Measurements from ENCODE around the gene ZBTB7C.

Gene ZBTB7C

DNA sequence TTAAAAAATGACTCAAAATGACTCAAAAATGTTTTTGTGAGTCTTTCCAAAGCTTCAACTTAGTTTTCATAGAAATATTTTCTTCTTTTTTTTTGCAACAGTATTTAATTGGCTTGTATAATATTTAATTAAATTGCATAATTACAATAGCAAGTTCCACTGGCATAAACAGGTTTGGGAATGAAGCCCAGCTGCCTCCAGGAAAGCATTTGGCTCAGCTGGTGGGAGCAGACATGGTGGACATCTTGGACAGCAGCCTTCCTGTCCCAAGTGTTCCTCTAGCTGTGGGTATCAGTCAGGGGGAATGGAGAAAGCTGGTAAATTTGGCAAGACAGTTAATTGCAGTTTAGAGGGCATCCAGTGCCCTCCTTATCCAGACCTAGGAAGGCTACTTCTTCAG is 213.4 kb downstream of the ZBTB7C start:
- DNase-seq (ENCODE audit: low read depth, low spot score), result no peak

DNA sequence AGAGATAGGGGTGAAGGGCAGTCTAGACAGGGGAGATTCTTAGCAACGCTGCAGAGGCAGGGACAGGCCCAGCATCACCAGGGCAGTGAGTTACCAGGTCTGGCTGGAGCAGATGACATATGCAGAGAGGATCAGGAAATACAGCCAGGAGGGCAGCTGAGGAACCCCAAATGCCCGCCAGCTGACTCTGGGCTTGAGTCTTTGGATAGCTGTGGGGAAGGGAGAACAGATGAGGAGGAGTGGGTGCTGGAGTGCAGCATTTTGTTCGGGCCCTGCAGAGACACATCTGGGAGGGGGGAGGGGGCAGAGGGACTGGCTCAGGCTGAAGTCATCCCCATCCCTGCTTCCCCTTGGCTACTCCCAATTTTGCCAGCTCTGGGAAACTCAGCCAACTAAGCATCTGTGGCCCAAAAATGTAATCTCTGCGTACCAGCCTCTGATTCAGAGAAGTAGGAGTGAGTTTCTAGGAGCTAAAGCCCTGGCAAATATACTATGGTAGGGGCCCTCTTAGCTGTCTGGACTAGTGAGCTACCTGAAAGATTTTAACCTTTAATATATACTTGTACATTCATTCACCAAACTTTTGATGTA is 214.5 kb downstream of the ZBTB7C start:
- no peak for DNase-seq (ENCODE audit: low read depth, low spot score)

DNA sequence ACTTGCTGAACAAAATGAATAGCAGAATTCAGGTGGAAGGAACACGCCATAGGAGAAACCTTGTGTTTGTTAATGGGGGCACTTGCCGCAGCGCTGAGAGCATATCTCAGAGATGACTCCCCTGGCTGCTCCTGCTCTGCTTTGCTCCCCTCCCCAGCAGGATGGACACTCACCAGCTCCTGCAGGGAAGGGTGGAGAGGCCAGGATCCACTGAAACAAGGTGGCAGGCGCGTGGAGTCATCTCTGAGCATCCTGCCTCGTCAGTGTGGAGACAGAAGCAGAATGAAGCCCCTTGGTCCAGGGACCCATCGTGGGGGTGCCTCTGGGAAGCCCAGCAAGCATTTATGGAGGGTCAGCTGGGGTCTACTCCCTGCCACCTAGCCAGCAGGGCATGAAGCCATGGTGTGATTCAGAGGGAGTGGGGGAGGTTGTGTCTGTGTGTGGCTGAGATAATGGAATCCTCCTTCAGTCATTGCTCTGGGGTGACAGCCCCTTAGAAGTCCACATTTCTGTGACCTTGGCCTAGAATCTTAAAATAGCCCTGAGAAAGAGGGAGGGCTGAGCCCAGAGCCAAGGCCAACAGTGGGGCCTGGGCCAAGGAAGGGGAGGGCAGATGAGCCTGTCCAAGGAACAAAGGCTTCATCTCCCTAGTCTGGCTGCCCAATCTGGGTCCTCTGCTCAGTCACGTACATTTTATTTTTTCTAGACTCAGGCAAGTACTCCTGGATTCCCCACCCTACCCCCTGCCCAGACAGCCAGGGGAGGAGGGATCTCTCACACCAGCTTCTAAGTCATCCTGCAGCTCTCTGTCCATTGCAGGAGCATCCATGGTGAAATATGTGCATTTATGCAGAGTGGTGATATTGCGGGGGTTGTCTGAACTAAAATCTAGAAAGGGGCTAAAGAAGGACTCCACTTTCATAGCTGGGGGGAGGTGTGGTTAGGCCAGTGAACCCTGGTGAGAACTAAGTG is 215.4 kb downstream of the ZBTB7C start:
- no peak for DNase-seq (ENCODE audit: low read depth, low spot score)

DNA sequence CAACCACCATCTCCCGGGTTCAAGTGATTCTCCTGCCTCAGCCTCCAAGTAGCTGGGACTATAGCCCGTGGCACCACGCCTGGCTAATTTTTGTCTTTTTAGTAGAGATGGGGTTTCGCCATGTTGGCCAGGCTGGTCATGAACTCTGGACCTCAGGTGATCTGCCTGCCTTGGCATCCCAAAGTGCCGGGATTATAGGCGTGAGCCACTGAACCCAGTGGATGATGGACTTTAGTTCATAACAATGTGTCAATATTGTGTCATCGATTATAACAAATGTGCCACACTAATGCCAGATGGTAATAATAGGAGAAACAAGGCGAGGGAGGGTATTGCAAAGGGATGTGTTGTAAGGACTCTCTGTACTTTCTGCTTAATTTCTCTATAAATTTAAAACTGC is 216.6 kb downstream of the ZBTB7C start:
- no peak for DNase-seq (ENCODE audit: low read depth, low spot score)

DNA sequence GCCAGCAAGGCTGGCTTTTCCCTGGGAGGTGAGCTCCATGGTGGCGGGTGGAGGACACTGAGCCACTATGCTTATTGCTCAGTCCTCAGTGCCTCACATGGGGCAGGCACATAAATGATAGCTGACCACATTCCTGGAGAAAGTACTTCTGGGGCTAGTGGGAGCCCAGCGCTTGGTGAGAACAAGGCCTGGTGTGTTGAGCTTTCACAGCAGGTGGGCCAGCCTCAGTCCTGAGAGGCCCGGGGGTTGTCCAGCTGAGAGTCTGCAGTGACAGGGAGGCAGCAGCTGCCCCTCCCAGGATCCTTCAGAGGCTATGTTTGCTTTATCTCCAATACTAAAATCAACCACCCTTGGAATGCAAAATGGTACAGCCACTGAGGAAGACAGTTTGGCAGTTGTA is 217.7 kb downstream of the ZBTB7C start:
- DNase-seq (ENCODE audit: low read depth, low spot score), result no peak

DNA sequence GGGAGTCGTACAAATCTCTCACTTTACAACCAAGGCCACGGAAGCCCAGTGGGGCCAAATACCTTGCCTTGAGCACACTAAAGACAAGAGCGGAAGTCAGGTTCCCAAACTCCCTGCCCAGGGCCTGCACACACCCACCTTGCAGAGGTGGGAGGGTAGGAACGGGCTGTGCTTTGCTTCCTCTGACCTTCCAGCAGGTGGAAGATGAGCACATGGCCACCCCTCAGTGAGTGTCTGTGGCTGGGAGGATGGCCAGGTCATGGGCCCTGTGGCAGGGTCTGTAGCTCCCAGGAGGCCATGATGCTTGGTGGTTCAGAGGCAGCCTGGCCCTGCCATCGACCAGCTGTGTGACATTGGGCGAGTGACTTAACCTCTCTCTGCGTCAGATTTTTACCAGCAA is 218.2 kb downstream of the ZBTB7C start:
- no peak for DNase-seq (ENCODE audit: low read depth, low spot score)

DNA sequence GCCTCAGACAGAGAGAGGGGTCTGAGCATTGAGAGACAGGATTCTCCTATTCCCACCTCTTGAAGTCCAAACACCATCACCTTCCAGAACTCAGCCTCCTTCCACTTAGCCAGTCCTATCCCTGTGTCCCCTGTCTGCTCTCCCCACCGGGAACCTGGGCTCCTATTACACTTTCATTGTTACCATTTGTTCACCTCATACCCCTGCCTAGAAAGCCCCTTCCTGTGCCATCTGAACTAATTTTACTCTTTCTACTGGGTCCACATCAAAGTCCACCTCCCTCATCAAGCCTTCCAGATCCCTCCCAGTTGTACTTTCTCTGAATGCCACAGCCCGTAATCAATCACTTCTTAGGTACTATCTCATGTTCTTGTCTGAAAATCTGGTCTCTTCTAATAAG is 220.6 kb downstream of the ZBTB7C start:
- no peak for DNase-seq (ENCODE audit: low read depth, low spot score)

DNA sequence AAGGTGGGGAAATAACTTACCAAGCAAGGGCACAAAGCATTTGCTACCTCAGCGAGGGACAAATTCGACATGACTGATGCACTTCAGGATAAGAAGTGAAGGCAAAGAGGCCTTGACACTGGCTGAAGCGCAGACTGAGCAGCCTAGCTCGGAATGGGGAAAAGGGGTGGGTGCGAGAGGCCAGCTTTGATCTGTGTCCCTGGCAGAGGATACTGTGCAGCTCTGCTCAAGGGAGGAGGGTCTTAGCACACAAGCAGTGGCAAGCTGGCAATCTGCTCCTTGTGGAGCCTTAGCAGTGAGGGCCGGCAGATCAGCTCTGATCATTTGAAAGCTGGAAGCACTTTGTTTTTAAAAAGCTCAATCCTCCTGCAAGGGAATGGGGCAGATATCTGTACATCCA is 222.3 kb downstream of the ZBTB7C start:
- no peak for DNase-seq (ENCODE audit: low read depth, low spot score)

DNA sequence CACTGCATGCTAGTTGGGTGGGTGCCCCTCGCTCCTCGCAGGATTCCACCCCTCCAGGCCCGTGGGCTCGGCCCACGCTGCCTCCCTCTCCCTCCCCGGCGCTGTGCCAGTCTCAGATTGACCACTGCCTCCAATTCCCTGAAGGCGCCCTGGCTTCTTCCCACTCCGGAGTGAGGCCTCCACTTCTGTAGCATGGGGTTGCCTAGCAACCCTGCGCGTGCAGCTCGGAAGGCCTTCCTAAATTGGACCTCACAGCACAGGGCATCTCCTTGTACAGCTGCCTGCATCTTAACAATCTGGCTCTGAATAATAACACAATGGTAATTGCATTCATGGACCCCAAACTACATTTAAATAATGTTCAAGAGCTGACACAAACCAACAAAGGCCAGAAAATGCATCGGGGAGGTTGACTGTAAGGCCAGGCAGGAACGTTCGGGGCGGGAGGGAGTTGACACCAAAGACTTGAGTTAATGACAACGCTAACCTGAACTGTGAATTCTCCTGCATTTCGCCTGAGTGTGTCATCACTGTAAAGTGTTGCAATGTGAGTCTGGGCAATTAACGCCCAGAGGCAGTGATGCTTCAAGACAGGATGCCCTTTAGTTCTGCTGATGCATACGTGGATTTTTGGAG is 222.9 kb downstream of the ZBTB7C start:
- peak; percentile 48 for DNase-seq (ENCODE audit: low read depth, low spot score)

DNA sequence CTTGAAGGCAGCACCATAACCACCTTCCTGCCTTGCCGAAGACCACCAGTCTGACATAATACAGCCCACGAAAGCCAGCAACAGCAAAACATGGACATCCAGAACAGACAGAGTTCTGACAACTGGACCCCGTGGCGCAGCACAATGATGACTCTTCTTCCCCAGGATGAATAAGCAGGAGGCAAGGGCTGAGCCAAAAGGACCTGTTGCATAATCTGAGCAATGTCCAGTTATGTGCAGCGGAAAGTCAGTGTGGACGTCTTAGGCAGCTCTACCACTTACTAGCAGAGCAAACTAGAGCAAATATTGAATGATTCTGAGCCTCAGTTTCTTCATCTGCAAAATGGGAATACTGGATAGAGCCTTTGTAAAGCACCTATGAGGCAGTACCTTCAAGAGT is 225.1 kb downstream of the ZBTB7C start:
- no peak for DNase-seq (ENCODE audit: low read depth, low spot score)

DNA sequence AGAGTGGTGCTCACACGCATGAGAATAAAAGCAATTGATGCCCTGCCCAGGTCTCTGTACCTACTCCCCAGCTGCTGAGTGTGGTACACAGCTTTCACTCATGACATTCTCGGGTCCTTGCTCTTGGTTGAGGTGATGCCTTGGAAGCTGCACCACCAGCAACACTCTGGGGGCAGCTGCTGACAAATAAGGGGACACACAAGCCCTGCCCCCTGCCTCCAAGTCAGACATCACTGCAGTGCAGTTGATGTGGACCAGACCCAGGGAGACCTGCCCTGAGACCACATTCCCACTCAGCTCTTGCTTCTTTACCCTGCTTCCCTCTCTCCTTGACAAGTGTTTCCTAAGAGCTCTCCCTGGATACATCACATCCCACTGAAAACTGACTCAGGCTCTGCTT is 225.6 kb downstream of the ZBTB7C start:
- DNase-seq (ENCODE audit: low read depth, low spot score), result no peak

DNA sequence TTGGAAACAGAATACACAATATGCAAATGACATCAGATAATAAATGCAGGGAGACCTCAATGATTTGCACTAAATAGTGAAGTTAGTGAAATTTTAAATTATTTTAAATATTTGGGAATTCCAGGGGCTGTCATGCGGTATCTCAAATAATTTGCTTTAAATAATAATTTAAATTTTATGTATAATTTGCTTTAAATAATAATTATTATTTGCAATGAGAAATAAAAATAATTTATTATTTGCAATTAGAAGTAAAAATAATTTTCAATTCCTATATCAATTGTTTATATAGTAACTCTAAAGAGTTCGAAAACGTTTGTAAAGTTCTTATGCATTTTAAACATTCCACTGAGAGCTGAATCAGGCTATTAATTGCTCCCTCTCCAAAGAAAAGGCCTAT is 226.4 kb downstream of the ZBTB7C start:
- no peak for DNase-seq (ENCODE audit: low read depth, low spot score)

DNA sequence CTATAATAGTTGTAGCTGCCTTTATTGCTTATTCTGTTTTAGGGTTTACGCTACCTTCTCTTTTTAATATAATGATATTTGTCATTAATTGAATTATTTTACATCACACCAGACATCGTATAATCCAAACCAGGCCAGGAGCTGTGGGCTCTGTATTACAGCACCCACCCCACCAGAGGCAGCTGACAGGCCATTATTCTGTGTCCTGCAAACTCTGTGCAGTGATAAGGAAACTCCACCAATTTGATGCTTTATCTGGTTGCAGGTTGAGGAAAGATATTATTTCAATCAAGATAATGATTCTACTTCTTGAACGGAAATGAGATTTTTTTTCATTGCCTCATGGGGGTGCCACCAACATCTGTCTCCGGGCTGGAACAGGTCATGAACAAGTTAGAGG is 227.3 kb downstream of the ZBTB7C start:
- no peak for DNase-seq (ENCODE audit: low read depth, low spot score)

DNA sequence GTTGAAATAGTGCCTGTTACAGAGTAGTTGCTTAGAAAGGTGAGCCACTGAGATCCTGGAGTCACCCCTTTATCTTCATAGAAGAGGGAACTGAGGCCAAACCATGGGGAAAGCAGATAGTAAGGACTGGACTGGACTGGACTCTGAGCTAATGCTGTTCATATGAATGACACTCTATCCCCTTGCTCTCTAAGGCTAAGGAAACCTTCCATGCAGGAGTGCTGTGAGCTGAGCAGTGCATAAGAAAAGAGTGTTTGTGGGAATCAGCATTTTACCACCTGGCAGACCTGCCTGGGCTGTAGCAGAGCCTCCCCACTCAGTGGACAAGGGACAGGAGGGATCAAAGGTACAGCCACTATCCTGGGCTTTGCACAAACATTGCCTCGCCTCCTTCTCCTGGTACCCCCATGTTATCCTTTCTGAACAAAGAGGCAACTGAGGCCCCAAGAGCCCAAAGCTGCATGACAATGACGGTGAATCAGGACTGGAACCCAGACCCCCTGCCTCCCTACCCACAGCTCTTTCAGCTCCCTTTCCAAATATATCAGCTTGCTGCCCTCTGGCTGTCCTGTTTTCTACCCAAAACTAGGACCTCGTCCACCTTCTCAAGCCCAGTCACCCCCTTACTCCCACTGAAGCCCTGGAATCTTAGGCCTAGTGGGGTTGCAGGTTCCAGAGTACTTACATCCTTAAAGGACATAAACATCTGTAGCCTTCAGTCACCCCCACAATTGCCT is 227.9 kb downstream of the ZBTB7C start:
- no peak for DNase-seq (ENCODE audit: low read depth, low spot score)

DNA sequence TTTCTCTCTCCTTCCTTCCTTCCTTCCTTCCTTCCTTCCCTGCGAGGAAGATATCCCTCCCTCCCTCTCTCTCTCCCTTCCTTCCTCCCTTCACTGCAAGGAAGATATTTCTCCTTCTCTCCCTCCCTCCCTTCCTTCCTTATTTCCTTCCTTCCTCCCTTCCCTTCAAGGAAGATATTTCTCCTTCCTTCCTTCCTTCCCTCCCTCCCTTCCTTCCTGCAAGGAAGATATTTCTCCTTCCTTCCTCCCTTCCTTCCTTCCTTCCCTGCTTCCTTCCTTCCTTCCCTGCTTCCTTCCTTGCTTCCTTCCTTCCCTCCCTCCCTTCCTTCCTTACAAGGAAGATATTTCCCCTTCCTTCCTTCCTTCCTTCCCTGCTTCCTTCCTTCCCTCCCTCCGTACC is 229.5 kb downstream of the ZBTB7C start:
- no peak for DNase-seq (ENCODE audit: low read depth, low spot score)

DNA sequence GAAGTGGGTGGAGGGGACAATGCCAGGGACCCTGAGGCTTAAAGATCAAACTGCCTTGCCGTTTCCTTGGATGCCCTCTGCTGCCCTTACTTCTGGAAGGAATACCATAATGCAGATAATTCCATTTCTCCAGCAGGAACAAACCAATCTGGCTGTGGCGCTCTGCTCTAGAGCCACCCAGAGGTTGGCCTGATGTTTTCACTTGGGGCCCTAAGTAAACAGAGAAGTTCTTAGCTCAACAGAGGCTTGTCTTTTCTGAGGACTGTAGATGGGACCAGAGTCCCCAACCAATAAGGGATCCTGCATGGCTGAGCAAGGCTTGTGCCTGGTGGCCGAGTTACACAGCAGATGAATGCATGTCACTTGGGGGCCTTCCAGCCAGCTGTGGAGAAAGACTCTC is 230.2 kb downstream of the ZBTB7C start:
- DNase-seq (ENCODE audit: low read depth, low spot score), result no peak

DNA sequence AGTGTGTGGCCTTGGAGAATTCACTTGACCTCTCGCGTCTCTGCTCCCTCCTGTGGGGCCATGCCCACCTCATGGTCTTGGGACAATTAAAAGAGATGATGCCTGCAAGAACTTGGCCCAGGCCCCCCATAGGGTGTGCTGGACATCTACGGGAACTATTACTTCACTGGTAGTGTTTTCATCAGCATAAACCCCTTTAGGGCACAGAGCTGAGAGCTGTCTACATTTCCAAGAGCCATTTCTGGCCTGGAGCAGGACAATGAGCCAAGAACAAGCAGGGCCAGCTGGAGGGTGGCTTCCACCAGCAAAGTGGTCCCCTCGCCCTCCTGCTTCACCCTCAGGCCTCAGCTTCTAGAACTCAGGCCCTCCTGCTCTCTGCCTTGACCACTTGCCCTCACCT is 232.3 kb downstream of the ZBTB7C start:
- no peak for DNase-seq (ENCODE audit: low read depth, low spot score)

DNA sequence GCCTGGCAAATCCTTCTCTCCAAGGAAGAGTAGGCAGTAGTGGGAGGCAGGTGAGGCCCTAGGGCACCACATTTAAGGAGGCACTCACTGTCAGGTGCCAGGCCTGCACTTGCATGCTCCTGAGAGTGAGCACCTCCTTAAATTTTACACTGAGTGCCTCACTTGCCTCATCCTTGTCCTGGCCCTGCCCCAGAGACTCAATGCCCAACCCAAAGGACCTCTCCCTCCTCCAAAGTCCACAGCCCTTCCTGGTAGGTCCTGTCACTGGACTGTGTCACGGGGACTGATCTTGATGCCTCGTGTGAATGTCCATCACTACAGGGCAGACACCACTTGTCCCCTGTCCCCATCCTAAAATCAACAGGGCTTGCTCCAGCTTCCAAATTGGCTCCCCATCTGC is 235.6 kb downstream of the ZBTB7C start:
- no peak for DNase-seq (ENCODE audit: low read depth, low spot score)

DNA sequence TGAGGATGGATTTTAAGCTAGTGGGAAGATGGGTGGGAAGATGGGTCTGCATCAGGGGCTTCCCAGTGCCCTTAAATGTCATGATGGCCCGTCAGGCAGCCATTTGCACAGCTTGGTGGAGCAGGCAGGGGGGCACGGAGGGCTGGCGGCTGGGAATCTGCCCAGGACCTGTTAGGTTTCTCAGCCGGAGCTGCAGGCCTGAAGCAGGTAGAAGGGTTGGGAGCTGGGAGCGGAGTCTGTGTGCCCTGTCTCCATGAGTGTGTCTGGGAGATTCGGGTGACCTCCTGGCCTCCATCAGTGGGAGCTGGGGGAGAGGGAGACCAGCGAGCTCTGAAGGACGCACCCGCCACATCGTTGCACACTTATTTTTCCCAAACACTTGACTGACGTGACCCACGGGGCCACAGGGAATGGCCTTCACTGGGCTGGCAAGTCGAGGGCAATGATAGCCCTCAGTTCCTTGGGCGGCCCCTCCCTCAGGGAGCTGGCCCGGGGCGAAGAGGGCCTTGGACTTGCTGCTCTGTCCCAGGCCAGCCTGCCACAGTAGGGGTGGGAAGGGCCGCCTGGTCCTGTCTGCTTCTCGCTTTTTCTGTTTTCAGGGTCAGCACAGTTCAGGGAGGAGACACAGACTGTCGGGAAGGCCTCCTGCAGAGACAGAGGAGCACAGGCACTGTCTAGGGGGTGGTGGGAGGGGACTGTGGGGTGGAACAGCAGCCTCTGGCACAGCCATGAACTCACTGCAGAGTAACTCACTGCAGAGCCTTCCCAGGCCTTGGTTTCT is 236.8 kb downstream of the ZBTB7C start:
- DNase-seq (ENCODE audit: low read depth, low spot score), result no peak

DNA sequence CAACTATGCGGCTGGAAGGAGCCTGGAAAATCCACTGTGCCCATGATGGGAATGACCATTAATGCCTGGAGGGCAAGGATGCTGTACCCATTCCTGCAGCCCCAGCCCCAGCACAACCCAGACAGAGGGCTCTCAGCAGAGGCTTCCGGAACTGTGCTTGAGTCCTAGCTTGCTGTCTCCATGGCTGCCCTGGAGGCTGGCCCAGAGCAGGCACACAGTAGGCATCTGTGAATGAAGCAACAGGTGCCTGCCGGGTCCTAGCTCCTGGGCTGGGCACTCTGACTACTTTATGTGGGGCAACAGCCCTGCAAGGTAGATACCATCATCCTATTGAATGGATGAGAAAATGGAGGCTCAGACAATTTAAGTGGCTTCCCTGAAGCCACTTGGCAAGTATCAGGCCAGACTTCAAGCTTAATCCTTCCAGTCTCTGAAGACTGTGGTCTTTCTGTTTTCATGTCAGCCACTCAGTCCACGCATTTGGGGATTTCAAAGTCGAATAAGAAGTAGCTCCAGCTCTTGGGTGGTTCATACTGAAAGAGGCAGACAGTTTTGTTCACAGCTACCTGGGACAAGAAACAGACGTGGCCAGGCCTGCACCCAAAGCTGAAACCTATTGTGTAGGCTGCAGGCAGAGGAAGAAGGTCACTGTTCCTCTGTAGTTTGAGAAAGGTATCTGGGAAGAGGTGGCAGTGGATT is 237.5 kb downstream of the ZBTB7C start:
- DNase-seq (ENCODE audit: low read depth, low spot score), result no peak

DNA sequence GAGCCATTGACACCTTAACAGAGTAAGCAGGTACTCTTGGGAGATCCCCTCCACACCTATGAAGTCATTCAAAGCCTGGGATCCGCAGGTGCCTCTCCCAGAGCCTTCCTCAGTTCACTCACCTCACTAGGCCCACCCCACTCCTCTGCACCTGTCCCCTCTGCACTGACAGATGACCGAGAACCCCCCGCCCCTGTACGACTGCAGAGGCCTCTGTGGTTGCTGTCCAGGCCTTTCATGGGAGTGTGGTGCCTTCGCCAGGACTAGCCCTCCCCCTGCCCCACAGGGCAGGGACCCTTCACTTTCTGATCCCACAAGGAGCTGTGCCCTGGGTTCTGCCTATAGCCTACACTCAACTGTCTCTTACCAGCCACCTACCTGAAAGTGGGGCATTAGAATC is 238.5 kb downstream of the ZBTB7C start:
- DNase-seq (ENCODE audit: low read depth, low spot score), result no peak
